Measurements from ENCODE around the gene RFT1.
A peak's percentile ranks its signal among the peaks of the same experiment; 100 is the strongest.

The RFT1 gene

DNA sequence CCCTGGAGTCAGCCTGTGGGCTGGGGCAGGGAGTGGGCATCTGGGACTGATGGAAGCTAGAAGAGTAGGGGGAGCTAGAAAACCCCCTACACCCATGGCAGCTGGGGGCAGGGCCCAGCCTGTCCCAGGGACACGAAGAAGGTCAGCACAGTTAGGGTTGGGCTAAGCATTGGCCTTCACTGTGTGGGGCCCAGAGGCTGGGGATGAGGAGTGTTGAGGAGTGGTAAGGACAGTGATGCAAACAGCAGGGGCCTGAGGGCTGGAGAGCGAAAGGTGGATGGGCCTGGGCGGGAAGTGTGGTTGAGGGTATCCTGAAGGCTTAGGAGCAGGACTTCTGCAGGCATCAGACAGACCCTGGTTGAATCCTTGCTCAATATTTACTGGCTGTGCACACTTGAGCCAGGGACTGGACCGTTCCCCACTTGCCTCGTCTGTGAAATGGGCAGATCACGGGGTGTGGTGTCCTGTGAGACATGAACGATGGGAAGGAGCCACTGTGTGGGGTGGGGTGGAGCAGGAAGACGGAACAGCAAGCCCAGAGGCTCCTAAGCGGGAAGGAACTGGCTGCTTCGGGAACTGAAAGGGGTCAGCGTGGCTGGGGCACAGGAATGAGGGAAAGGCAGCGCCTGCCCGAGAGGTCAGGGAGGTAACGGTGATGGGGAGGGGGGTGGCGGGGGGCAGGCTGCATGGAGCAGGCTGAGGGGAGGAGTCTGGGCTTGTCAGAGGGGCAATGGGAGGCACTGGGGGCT is 38.1 kb upstream of the RFT1 start:
- no peak overlapping the region for H3K4me3 Mint-ChIP-seq
- H3K9me3 Mint-ChIP-seq, result no peaks in the 10 kb centered on the region
- H3K36me3 Mint-ChIP-seq (ENCODE audit: low read depth), result peaks cover 1% of the 10 kb centered on the region
- H3K27ac Mint-ChIP-seq, result no peak overlapping the region
- no peaks in the 10 kb centered on the region for H3K27me3 Mint-ChIP-seq (ENCODE audit: low read depth)
- peaks cover 41% of the 10 kb centered on the region for H3K4me1 Mint-ChIP-seq (ENCODE audit: low read depth)

DNA sequence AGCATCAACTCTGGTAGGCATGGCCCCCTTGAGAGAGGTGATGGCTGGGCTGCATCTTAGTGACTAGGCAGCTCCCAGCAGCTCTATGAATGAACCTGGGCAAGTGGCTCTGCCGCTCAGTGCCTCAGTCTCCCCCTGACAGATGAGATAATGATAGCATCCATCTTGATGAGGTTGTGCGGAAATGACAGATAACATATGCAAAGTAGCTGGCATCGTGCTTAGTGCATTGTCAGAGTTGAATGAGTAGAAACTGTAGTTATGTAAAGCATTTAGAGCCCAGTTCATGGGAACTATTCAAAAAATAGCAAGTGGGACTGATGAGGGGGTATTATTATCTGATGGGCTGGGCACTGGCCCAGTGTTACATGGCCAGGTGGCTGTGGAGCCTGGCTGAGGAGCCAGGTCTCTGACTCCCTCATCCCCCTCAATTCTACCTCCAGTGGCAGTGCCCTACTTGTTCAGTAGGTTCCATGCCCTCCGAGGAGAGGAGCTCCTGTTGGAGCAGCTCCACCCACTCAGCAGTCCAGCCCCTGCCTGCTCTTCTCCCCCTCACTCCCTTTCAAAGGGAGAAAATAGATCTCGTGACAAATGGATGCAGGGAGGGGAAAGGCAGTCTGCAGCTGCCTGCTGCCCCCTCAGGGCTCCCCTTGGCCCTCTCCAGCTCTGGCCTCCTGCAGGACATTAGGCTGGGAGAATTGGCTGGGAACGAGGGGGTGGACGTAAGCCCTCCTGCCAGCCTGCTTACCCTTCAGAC is 37.4 kb upstream of the RFT1 start:
- Mint-ChIP-seq H3K4me3 (no peak overlapping the region), H3K4me1 (ENCODE audit: low read depth) (peaks cover 48% of the 10 kb centered on the region), H3K27ac (no peak overlapping the region), H3K9me3 (no peaks in the 10 kb centered on the region), H3K36me3 (ENCODE audit: low read depth) (peaks cover 1% of the 10 kb centered on the region), H3K27me3 (ENCODE audit: low read depth) (no peaks in the 10 kb centered on the region)

DNA sequence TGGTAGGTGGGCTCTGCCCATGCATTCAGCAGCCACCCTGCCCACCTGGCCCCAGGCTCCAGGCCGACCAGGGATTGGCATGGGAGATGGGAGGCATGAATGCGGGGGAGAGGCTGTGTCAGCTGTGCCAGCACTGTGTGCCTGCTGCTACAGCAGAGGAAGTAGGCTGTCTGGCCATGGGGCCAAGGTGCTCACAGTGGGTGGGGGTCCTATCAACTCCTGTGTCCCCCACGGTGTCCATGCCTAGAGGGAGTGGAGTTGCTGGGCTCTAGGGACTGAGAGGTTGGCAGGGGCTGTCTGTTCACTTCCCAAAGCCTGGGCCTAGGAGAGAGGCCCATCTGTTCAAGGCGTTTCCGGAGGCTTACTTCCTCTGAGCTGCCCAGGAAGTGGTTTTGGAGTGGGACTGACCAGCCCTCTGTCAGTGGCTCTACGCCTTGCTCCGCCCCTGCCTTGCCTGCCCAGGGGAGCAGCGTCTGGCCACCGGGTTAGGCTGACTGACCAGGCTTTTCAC is 36.6 kb upstream of the RFT1 start:
- Mint-ChIP-seq H3K9me3 (no peaks in the 10 kb centered on the region), H3K27ac (no peak overlapping the region), H3K4me1 (ENCODE audit: low read depth) (peaks cover 48% of the 10 kb centered on the region), H3K27me3 (ENCODE audit: low read depth) (no peaks in the 10 kb centered on the region), H3K36me3 (ENCODE audit: low read depth) (peaks cover 1% of the 10 kb centered on the region), H3K4me3 (no peak overlapping the region)

DNA sequence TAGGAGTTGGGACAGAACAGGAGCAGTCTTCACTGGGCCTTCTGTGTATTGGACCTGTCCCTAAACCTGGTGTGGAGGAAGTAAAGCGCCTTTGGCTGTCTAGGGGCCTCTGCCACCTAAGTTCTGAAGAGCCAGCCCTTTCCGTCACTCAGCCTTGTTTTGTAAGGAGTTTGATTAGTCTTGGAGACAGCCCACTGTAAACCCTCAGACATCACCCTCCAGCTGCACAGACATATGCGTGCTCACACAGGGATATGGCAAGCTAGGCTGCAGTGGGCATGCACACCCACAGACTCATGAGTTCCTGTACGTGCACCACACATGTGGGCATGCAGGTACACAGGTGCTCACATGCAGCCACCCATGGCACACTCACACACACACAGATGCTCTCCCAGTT is 36.0 kb upstream of the RFT1 start:
- Mint-ChIP-seq H3K4me3 (no peak overlapping the region), H3K27ac (no peak overlapping the region), H3K9me3 (no peaks in the 10 kb centered on the region), H3K4me1 (ENCODE audit: low read depth) (peaks cover 43% of the 10 kb centered on the region), H3K27me3 (ENCODE audit: low read depth) (no peaks in the 10 kb centered on the region), H3K36me3 (ENCODE audit: low read depth) (peaks cover 1% of the 10 kb centered on the region)

DNA sequence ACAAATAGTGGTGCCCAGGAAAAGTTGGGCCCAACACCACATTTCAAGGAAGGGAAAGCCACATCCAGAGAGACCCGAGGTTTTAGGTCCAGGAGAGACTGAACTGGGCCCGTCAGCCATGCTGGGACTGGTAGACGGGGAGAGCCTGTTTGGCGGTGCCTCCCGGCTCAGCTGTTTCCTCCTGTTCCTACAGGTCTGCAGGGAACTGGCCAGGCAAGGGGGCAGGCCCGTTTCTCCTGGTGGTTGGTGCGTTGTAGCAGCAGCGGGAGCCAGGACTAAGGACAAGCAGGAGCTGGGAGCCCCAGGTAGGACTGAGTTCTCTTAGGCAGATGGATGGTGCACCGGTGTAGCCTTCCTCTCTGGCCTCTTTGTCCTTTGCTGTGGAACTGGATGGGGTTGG is 34.7 kb upstream of the RFT1 start:
- Mint-ChIP-seq H3K4me3 (no peak overlapping the region), H3K4me1 (ENCODE audit: low read depth) (peaks cover 39% of the 10 kb centered on the region), H3K9me3 (no peaks in the 10 kb centered on the region), H3K27ac (no peak overlapping the region), H3K36me3 (ENCODE audit: low read depth) (no peaks in the 10 kb centered on the region), H3K27me3 (ENCODE audit: low read depth) (peaks cover 6% of the 10 kb centered on the region)

DNA sequence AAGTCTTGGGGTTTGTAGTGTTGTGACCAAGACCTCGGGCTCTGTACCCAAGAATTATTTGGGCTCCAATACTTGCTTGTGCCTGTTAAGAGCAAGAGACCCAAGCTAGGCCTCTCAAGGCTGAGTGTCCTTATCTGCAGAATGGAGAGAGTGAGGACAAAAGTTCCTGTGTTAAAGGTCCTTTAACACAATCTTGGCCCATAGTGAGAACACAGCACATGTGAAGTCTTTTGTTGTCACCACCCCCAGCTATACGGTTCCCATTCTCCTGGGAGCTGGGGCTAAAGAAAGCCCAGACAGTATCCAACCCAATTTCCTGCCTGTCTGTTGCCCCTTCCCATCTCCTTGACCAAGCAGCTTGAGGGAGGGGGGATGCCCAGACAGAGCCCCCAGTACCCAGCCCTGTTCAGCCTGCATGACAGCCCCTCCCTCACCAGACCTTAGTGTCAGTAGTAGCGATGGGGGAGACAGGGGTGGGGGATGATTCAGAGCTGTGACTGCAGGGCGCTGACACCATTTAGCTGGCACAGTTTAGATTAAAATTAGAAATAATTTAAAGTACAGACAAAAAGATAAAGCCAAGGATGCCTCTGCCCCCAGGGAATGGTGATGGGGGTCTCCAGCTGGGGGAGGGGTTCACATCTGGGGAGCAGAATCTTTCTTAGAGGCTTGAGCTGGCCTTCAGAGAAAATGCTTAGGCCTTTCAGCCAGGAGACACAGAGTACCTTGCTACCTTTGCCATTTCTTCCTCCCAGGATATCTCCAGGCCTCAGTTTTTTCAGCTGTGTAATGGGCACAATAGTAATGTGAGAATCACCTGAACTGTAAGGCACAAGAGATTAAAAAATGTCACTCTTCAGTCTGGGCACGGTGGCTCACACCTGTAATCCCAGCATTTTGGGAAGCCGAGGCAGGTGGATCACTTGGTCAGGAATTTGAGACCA is 33.5 kb upstream of the RFT1 start:
- H3K27me3 Mint-ChIP-seq (ENCODE audit: low read depth), result peaks cover 12% of the 10 kb centered on the region
- H3K36me3 Mint-ChIP-seq (ENCODE audit: low read depth), result no peaks in the 10 kb centered on the region
- peaks cover 30% of the 10 kb centered on the region for H3K4me1 Mint-ChIP-seq (ENCODE audit: low read depth)
- peak overlapping the region; percentile 89 for H3K4me3 Mint-ChIP-seq
- H3K27ac Mint-ChIP-seq, result peak overlapping the region; percentile 47
- H3K9me3 Mint-ChIP-seq, result no peaks in the 10 kb centered on the region

DNA sequence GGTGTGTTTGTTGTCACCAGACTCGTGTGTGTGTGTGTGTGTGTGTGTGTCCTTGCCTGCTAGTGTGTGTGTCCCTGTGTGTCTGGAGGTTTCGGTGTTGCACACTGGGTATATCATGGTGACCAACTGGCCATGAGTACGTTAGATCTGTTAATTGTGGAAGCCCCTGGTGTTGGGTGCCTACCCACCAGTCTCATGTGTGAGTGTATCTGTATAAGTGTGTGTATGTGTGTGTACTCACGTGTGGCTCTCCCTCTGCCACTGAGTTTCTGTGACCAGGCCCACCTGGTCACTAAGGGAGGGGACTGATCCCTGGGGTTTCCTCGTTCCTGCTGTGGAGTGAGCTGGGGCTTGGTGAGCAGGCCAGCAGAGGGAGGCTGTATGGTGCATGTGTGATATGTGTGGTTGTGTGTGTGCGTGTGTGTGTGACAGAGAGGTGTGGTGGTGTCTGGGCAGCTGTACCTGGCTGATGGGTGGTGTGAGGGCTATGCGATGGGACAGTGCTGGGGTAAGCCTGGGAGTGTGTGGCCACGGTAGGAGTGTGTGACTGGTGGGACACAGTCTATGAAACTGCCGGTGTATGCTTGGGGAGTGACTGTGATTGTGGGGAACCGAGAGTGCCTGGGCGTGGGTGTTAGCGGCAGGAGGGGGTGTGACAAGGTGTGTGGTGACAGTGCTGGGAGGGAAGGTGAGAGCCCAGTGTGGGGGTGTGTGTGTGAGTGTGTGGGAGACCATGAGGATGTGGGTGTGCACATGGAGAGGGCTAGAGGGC is 32.6 kb upstream of the RFT1 start:
- H3K4me1 Mint-ChIP-seq (ENCODE audit: low read depth), result peaks cover 24% of the 10 kb centered on the region
- H3K36me3 Mint-ChIP-seq (ENCODE audit: low read depth), result no peaks in the 10 kb centered on the region
- H3K27ac Mint-ChIP-seq, result peak overlapping the region; percentile 47
- H3K9me3 Mint-ChIP-seq, result no peaks in the 10 kb centered on the region
- H3K27me3 Mint-ChIP-seq (ENCODE audit: low read depth), result peaks cover 21% of the 10 kb centered on the region
- H3K4me3 Mint-ChIP-seq, result peak overlapping the region; percentile 89

DNA sequence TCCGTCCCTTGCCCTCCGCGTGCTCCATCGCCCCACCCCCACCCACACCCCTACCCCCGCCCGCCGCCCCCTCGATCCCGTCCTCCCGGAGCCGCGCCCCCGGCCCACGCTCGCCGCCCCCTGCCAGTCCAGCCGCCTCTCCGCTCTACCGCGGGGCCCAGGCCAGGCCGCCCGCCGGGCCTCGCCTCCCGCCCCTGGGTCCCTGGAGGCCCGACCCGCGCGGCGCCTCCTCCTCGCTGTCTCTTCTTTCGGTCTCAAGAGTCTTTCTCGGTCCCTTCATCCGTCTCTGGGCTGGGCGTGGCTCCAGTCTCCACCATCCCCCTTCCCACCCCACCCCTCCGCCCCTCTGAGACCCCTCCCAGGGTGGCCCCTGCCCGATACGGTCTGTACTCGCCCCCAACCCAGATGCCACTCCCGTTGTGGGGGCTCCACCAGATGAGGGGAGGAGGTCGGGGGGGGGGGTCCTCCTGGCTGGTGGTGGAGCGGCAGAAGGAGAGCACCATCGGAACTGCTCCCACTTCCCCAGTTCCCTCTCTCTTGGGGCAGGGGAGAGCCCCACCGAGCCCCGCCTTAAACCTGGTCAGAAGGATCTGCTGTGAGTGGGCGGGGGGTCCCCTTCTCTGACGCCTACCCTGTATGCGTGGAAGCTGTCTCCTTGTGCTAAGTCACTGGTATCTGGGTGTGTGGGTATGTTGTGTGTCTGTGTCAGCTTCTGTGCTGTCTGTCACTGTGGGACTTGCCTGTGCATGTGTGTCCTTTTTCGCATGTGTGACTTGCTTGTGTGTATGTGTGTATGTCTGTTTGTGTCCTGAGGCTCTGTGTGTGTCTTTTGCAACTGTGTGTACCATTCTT is 31.8 kb upstream of the RFT1 start:
- H3K27ac Mint-ChIP-seq, result peak overlapping the region; percentile 88
- H3K4me1 Mint-ChIP-seq (ENCODE audit: low read depth), result peaks cover 24% of the 10 kb centered on the region
- H3K36me3 Mint-ChIP-seq (ENCODE audit: low read depth), result no peaks in the 10 kb centered on the region
- no peaks in the 10 kb centered on the region for H3K9me3 Mint-ChIP-seq
- peak overlapping the region; percentile 89 for H3K4me3 Mint-ChIP-seq
- H3K27me3 Mint-ChIP-seq (ENCODE audit: low read depth), result peaks cover 29% of the 10 kb centered on the region

DNA sequence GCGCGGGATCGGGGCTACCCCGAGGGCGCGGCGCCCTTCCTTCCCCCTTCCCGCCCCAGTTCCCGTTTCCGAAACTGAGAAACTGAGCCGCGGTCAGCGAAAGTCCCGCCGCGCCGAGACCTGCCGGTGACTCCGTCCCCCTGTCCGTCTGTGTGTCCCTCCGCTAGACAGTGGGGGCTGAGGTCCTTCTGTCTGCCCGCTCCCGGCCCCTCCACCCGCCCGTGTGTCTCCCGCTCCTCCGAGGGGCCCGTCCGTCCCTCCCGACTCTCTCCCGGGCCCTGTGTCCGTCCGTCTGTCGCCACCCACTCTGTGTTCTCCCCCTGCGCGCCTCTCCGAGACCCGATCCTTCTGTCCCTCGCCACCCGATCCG is 31.2 kb upstream of the RFT1 start:
- no peaks in the 10 kb centered on the region for H3K36me3 Mint-ChIP-seq (ENCODE audit: low read depth)
- peaks cover 33% of the 10 kb centered on the region for H3K27me3 Mint-ChIP-seq (ENCODE audit: low read depth)
- peak overlapping the region; percentile 88 for H3K27ac Mint-ChIP-seq
- peaks cover 24% of the 10 kb centered on the region for H3K4me1 Mint-ChIP-seq (ENCODE audit: low read depth)
- H3K9me3 Mint-ChIP-seq, result no peaks in the 10 kb centered on the region
- peak overlapping the region; percentile 89 for H3K4me3 Mint-ChIP-seq

DNA sequence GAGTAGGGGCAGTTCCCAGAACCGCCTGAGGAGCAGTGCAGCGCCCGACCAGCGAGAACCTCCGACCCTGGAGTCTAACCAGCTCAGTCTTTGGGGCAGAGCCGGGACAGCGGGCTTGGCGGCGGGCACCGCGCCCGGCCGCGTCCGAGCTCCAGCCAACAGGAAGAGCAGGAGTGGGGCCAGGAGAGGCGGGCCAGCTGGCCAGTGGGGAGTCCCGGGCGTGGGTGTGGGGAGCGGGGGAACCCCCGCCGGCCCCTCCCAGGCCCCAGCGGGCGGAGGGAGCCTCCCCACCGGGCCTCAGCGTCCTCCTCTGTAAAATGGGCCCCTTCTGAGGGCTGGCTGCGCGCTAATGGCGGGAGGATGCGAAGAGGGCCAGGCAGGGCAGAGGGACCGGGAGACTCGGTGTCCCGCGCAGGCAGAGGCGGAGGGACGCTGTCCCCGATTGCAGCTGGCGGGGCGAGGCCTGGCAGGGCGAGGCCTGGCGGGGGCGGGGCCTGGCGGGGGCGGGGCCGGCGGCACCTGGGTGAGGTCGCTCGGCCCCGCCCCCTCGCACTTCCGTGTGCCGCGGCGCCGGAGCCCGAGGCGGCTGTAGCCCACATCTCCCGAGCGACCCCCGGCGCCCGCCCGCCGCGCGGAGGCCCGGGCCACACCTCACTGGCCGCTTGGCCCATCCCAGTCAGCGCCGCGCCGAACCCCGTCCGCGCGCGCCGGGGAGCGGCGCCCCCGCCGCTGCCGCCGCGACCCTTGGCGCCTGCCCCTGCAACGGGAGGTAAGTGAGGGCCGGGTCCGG is 30.6 kb upstream of the RFT1 start, which contains the start of gene PRKCD:
PRKCD (plus strand) TSS at position 550 of the 790 bp plus-strand sequence. CDS start 17,214 bp downstream, outside the sequence.
- H3K4me1 Mint-ChIP-seq (ENCODE audit: low read depth), result peaks cover 22% of the 10 kb centered on the region
- peak within 1 kb of the TSS; percentile 88 for H3K27ac Mint-ChIP-seq
- peak within 1 kb of the TSS; percentile 92 for H3K4me3 Mint-ChIP-seq
- no peaks in the 10 kb centered on the region for H3K36me3 Mint-ChIP-seq (ENCODE audit: low read depth)
- H3K9me3 Mint-ChIP-seq, result no peaks in the 10 kb centered on the region
- peaks cover 37% of the 10 kb centered on the region for H3K27me3 Mint-ChIP-seq (ENCODE audit: low read depth)

DNA sequence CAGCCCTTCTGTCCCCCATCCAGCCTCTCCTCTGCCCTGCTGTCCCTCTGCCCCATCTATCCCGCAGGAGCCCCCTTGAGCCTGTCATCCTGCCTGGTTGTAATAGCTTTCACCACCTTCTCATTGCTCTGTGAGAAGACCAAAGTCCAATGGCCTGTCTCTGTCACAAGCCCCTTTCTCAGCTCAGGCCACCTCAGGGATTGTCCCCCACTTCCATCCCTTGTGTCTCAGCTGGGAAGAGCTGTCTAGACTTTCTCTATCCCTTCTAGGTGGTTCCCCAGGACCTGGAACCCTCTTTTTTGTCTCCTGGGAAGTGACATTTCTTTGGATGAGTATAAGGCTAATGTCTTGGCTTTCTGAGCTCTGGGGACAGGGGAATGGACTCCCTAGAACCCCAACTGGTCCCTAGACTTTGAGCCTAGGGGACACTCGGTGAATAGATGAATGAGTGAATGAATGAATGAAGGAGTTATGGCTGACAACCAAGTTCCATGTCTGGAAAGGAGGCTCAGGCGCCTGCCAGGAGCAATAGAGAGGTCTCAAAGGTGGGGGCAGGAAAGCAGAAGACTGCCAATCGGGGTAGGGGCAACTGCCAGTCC is 29.9 kb upstream of the RFT1 start:
- H3K4me1 Mint-ChIP-seq (ENCODE audit: low read depth), result peaks cover 22% of the 10 kb centered on the region
- H3K27me3 Mint-ChIP-seq (ENCODE audit: low read depth), result peaks cover 43% of the 10 kb centered on the region
- H3K9me3 Mint-ChIP-seq, result no peaks in the 10 kb centered on the region
- H3K36me3 Mint-ChIP-seq (ENCODE audit: low read depth), result no peaks in the 10 kb centered on the region
- peak overlapping the region; percentile 73 for H3K27ac Mint-ChIP-seq
- peak overlapping the region; percentile 92 for H3K4me3 Mint-ChIP-seq
